Upper lobe of left lung (tissue), 4 donors: ENCODE results near the gene EML1.

Experiments used
- POLR2A ChIP-seq, 4 donors: fragments of 450-650 bp; IDR thresholded peaks; one replicate each; pipeline ENCODE4 v1.5.1; 2016 to 2017; ENCODE audit warnings: antibody characterized with exemption in 4 of 4, mild to moderate bottlenecking in 2 of 4
- POLR2AphosphoS5 ChIP-seq, 2 donors: sonication (generic); formaldehyde crosslinking; IDR thresholded peaks; one replicate each; pipeline ENCODE4 v1.5.1; 2017; ENCODE audit warnings: antibody characterized with exemption in 2 of 2
- TF ChIP-seq, protein P1 (sequence below), 6 experiments: fragments of 450-650 bp in 4 of 6; fragments of 200-600 bp in 2 of 6; sonication (generic) in 2 of 6; IDR thresholded peaks; one replicate each; pipeline ENCODE4 v1.5.1; 2016 to 2019; ENCODE audit warnings: antibody characterized with exemption in 6 of 6

DNA sequence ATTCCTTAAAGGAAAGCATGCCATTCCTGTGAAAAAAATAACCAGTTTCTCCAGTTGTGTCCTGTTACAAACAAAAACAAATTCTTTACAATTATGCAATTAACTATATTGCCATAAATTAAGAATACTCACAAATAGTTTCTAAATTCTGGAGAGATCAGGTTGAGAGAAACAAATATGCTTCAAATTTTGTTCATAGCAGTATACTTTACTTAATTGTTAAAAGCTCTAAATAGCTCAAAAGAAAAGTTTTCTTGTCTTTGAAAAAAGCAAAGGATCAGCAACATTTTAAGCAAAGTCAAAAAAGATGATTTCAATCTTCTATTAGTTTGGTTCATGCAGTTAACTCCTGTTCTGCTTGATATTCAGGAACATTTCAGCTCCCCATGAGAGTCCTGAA, 109.7 kb downstream of the EML1 start:
- TF ChIP-seq POLR2AphosphoS5 (IDR thresholded peaks at IDR 0.05), result no peak
- TF ChIP-seq, protein P1, sequence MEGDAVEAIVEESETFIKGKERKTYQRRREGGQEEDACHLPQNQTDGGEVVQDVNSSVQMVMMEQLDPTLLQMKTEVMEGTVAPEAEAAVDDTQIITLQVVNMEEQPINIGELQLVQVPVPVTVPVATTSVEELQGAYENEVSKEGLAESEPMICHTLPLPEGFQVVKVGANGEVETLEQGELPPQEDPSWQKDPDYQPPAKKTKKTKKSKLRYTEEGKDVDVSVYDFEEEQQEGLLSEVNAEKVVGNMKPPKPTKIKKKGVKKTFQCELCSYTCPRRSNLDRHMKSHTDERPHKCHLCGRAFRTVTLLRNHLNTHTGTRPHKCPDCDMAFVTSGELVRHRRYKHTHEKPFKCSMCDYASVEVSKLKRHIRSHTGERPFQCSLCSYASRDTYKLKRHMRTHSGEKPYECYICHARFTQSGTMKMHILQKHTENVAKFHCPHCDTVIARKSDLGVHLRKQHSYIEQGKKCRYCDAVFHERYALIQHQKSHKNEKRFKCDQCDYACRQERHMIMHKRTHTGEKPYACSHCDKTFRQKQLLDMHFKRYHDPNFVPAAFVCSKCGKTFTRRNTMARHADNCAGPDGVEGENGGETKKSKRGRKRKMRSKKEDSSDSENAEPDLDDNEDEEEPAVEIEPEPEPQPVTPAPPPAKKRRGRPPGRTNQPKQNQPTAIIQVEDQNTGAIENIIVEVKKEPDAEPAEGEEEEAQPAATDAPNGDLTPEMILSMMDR (IDR thresholded peaks at IDR 0.05), result no peak
- no peak for TF ChIP-seq POLR2A (IDR thresholded peaks at IDR 0.05)
